ENCODE measurements around the gene PITPNM3. TPM values are rescaled to one million over a fixed set of nuclear protein-coding genes. Genes with fewer than 3 reads are reported as not detected.

PITPNM3 gene
- total RNA-seq, 1 donor from 2014 or later, result 8.6 TPM

- no peak overlapping the region for H3K27ac ChIP-seq
- H3K4me3 ChIP-seq, result no peak overlapping the region
- no peaks in the 10 kb centered on the region for H3K4me1 ChIP-seq
- no peaks in the 10 kb centered on the region for H3K9me3 ChIP-seq
- DNase-seq (ENCODE audit: extremely low spot score in 2 of 2), result no peak
- H3K27me3 ChIP-seq, result no peaks in the 10 kb centered on the region
- H3K36me3 ChIP-seq, result no peaks in the 10 kb centered on the region
- intact Hi-C loops (cut with DNase I), result no loop called here
- no peak for TF ChIP-seq CTCF (IDR thresholded peaks at IDR 0.05)
- no peak for TF ChIP-seq POLR2A (IDR thresholded peaks at IDR 0.05)
- TF ChIP-seq POLR2AphosphoS5 (IDR thresholded peaks at IDR 0.05; ENCODE audit: insufficient read depth in 1 of 2, low read depth in 1 of 2), result no peak
Observed at GRCh38 chr17:6526362-6527152, 29.8 kb downstream of the PITPNM3 start.

GRCh38 chr17:6525731-6526130 lies 30.6 kb downstream of the PITPNM3 start:
- H3K4me1 ChIP-seq, result no peaks in the 10 kb centered on the region
- intact Hi-C loops (cut with DNase I), result no loop called here
- H3K27ac ChIP-seq, result no peak overlapping the region
- peaks cover 0 to 3% of the 10 kb centered on the region in 2 donors for H3K36me3 ChIP-seq
- no peaks in the 10 kb centered on the region for H3K9me3 ChIP-seq
- TF ChIP-seq POLR2AphosphoS5 (IDR thresholded peaks at IDR 0.05; ENCODE audit: insufficient read depth in 1 of 2, low read depth in 1 of 2) (no peak), POLR2A (IDR thresholded peaks at IDR 0.05) (no peak), CTCF (IDR thresholded peaks at IDR 0.05) (no peak)
- H3K4me3 ChIP-seq, result no peak overlapping the region
- no peak for DNase-seq (ENCODE audit: extremely low spot score in 2 of 2)
- H3K27me3 ChIP-seq, result no peaks in the 10 kb centered on the region

GRCh38 chr17:6525141-6525540 lies 31.2 kb downstream of the PITPNM3 start:
- no peak for DNase-seq (ENCODE audit: extremely low spot score in 2 of 2)
- Histone ChIP-seq H3K4me3 (no peak overlapping the region), H3K4me1 (no peaks in the 10 kb centered on the region), H3K27me3 (no peaks in the 10 kb centered on the region), H3K36me3 (peaks cover 0 to 3% of the 10 kb centered on the region in 2 donors), H3K9me3 (no peaks in the 10 kb centered on the region), H3K27ac (no peak overlapping the region)
- intact Hi-C loops (cut with DNase I), result no loop called here
- TF ChIP-seq POLR2AphosphoS5 (IDR thresholded peaks at IDR 0.05; ENCODE audit: insufficient read depth in 1 of 2, low read depth in 1 of 2), result no peak
- no peak for TF ChIP-seq POLR2A (IDR thresholded peaks at IDR 0.05)
- TF ChIP-seq CTCF (IDR thresholded peaks at IDR 0.05), result no peak

- Histone ChIP-seq H3K9me3 (no peaks in the 10 kb centered on the region), H3K27ac (no peak overlapping the region), H3K4me1 (no peaks in the 10 kb centered on the region), H3K27me3 (no peaks in the 10 kb centered on the region), H3K4me3 (no peak overlapping the region), H3K36me3 (peaks cover 0 to 3% of the 10 kb centered on the region in 2 donors)
- intact Hi-C loops (cut with DNase I), result no loop called here
- TF ChIP-seq CTCF (IDR thresholded peaks at IDR 0.05), result no peak
- no peak for DNase-seq (ENCODE audit: extremely low spot score in 2 of 2)
Observed at GRCh38 chr17:6524520-6524919, 31.8 kb downstream of the PITPNM3 start.

- TF ChIP-seq POLR2A (IDR thresholded peaks at IDR 0.05), result no peak
- no peak for TF ChIP-seq POLR2AphosphoS5 (IDR thresholded peaks at IDR 0.05; ENCODE audit: insufficient read depth in 1 of 2, low read depth in 1 of 2)
- no peak for TF ChIP-seq CTCF (IDR thresholded peaks at IDR 0.05)
- no peak for DNase-seq (ENCODE audit: extremely low spot score in 2 of 2)
- no peaks in the 10 kb centered on the region for H3K9me3 ChIP-seq
- no peak overlapping the region for H3K27ac ChIP-seq
- intact Hi-C loops (cut with DNase I), result no loop called here
- H3K4me3 ChIP-seq, result no peak overlapping the region
- H3K4me1 ChIP-seq, result no peaks in the 10 kb centered on the region
- peaks cover 0 to 3% of the 10 kb centered on the region in 2 donors for H3K36me3 ChIP-seq
- no peaks in the 10 kb centered on the region for H3K27me3 ChIP-seq
Observed at GRCh38 chr17:6523809-6524355, 32.5 kb downstream of the PITPNM3 start.
